Right lobe of liver (tissue), 4 donors: ENCODE data around the gene FAM47E.

Source experiments
- POLR2A ChIP-seq: fragments of 450-650 bp; IDR thresholded peaks from one replicate; pipeline ENCODE4 v1.6.1; 2017; ENCODE audit warnings: antibody characterized with exemption, mild to moderate bottlenecking
- TF ChIP-seq, protein P1 (sequence below), 4 donors: fragments of 200-600 bp in 3 of 4; fragments of 450-650 bp in 1 of 4; IDR thresholded peaks; one replicate each; pipeline versions ENCODE4 v1.5.1 to v1.8.0; 2016 to 2022; ENCODE audit warnings: antibody characterized with exemption in 4 of 4, mild to moderate bottlenecking in 2 of 4
- donor health status: DM: no; HTN: no; CAD: no.
- donor health status: DM: no; HTN: no; CAD: no.
- donor health status: DM: no; HTN: yes; CAD: no.

- TF ChIP-seq POLR2A = no peak
- TF ChIP-seq, protein P1, sequence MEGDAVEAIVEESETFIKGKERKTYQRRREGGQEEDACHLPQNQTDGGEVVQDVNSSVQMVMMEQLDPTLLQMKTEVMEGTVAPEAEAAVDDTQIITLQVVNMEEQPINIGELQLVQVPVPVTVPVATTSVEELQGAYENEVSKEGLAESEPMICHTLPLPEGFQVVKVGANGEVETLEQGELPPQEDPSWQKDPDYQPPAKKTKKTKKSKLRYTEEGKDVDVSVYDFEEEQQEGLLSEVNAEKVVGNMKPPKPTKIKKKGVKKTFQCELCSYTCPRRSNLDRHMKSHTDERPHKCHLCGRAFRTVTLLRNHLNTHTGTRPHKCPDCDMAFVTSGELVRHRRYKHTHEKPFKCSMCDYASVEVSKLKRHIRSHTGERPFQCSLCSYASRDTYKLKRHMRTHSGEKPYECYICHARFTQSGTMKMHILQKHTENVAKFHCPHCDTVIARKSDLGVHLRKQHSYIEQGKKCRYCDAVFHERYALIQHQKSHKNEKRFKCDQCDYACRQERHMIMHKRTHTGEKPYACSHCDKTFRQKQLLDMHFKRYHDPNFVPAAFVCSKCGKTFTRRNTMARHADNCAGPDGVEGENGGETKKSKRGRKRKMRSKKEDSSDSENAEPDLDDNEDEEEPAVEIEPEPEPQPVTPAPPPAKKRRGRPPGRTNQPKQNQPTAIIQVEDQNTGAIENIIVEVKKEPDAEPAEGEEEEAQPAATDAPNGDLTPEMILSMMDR (IDR thresholded peaks at IDR 0.05) = no peak
These were observed 62.0 kb downstream of the FAM47E start for GRCh38 chr4:76313547-76313946.
